Activated CD4-positive, alpha-beta T cell treated with anti-CD3 and anti-CD28 coated beads, Interleukin-2, amount 10 ng/mL, durations not matched to agents 7 days and 5 days (primary cell): ENCODE measurements around the gene CBLL1. TPM values are rescaled to one million over a fixed set of nuclear protein-coding genes. Genes with fewer than 3 reads are reported as not detected.

Experiments
- CTCF ChIA-PET: fragments of 350-600 bp; sonication (Branson Sonifier 250); formaldehyde crosslinking; loops from one replicate; lab custom pipeline; 2021; ENCODE audit warnings: antibody characterized with exemption; lab: Charles Lee
- POLR2A ChIA-PET: fragments of 350-600 bp; sonication (Branson Sonifier 250); formaldehyde crosslinking; loops from one replicate; lab custom pipeline; 2021; ENCODE audit warnings: antibody characterized with exemption; lab: Charles Lee
- DNase-seq: peaks from one replicate; pipeline ENCODE4 v3.0.0-alpha.2; 2020
- H3K27ac Mint-ChIP-seq: one replicate; pipeline ENCODE4 v1.8.0; 2021; ENCODE audit warnings: mild to moderate bottlenecking, moderate library complexity, mixed read lengths
- H3K27me3 Mint-ChIP-seq: one replicate; pipeline ENCODE4 v1.8.0; 2021; ENCODE audit warnings: mixed read lengths
- H3K36me3 Mint-ChIP-seq: one replicate; pipeline ENCODE4 v1.8.0; 2021; ENCODE audit warnings: low read depth, mixed read lengths
- H3K4me1 Mint-ChIP-seq: one replicate; pipeline ENCODE4 v1.8.0; 2021; ENCODE audit warnings: mixed read lengths
- H3K4me3 Mint-ChIP-seq: one replicate; pipeline ENCODE4 v1.8.0; 2021; ENCODE audit warnings: mild to moderate bottlenecking, moderate library complexity, mixed read lengths
- H3K9me3 Mint-ChIP-seq: one replicate; pipeline ENCODE4 v1.8.0; 2021; ENCODE audit warnings: mixed read lengths
- total RNA-seq, 2 experiments: library from RNA; stranded (reverse); gene quantifications; one replicate each; pipeline ENCODE4 v1.2.3, GENCODE V29; 2021

The CBLL1 gene
- total RNA-seq, 2 experiments from 2014 or later, result 45.7 to 59.7 TPM

GRCh38 chr7:107754642-107755041 is 10.7 kb downstream of the CBLL1 start:
- POLR2A ChIA-PET, result no interaction called here
- H3K36me3 Mint-ChIP-seq, result peaks cover 66% of the 10 kb centered on the region
- no peak overlapping the region for H3K27ac Mint-ChIP-seq
- CTCF ChIA-PET, result interaction anchor here (1.4 to 1.7 kb wide), 2 partner anchors 11 to 91 kb away, joined by 3 to 6 read pairs; partner anchors contain the start of gene CBLL1
- no peak for DNase-seq
- no peaks in the 10 kb centered on the region for H3K27me3 Mint-ChIP-seq
- H3K4me3 Mint-ChIP-seq, result no peak overlapping the region
- peaks cover 2% of the 10 kb centered on the region for H3K4me1 Mint-ChIP-seq
- H3K9me3 Mint-ChIP-seq, result no peaks in the 10 kb centered on the region

GRCh38 chr7:107758667-107759066 is 14.7 kb downstream of the CBLL1 start:
- H3K4me1 Mint-ChIP-seq, result no peaks in the 10 kb centered on the region
- no peak for DNase-seq
- no peaks in the 10 kb centered on the region for H3K27me3 Mint-ChIP-seq
- H3K36me3 Mint-ChIP-seq, result peaks cover 51% of the 10 kb centered on the region
- H3K4me3 Mint-ChIP-seq, result no peak overlapping the region
- no peak overlapping the region for H3K27ac Mint-ChIP-seq
- no peaks in the 10 kb centered on the region for H3K9me3 Mint-ChIP-seq
- ChIA-PET POLR2A (no interaction called here), CTCF (no interaction called here)

- DNase-seq, result no peak
- Mint-ChIP-seq H3K27ac (no peak overlapping the region), H3K27me3 (no peaks in the 10 kb centered on the region), H3K4me1 (peaks cover 7% of the 10 kb centered on the region), H3K9me3 (no peaks in the 10 kb centered on the region), H3K36me3 (peaks cover 8% of the 10 kb centered on the region), H3K4me3 (no peak overlapping the region)
- ChIA-PET CTCF (interaction anchor here (1.0 kb wide), 1 partner anchor 34 kb away, joined by 4 read pairs; no protein-coding TSS in a partner anchor), POLR2A (no interaction called here)
Measured at GRCh38 chr7:107767391-107767790, 23.4 kb downstream of the CBLL1 start.

- Mint-ChIP-seq H3K4me3 (no peak overlapping the region), H3K27ac (no peak overlapping the region), H3K27me3 (no peaks in the 10 kb centered on the region), H3K4me1 (peaks cover 7% of the 10 kb centered on the region), H3K36me3 (peaks cover 8% of the 10 kb centered on the region), H3K9me3 (no peaks in the 10 kb centered on the region)
- POLR2A ChIA-PET, result no interaction called here
- CTCF ChIA-PET, result interaction anchor here (1.0 kb wide), 1 partner anchor 33 kb away, joined by 4 read pairs; no protein-coding TSS in a partner anchor
- DNase-seq, result no peak
Measured at GRCh38 chr7:107768263-107768662, 24.3 kb downstream of the CBLL1 start.

GRCh38 chr7:107773027-107773426 is 29.1 kb downstream of the CBLL1 start:
- CTCF ChIA-PET, result interaction anchor here (0.6 kb wide), 1 partner anchor 821 kb away, joined by 3 read pairs; no protein-coding TSS in a partner anchor
- Mint-ChIP-seq H3K27me3 (no peaks in the 10 kb centered on the region), H3K36me3 (no peaks in the 10 kb centered on the region), H3K4me1 (no peaks in the 10 kb centered on the region), H3K4me3 (no peak overlapping the region), H3K27ac (no peak overlapping the region), H3K9me3 (no peaks in the 10 kb centered on the region)
- no peak for DNase-seq
- POLR2A ChIA-PET, result interaction anchor here (0.6 kb wide), 1 partner anchor 210 kb away, joined by 6 read pairs; no protein-coding TSS in a partner anchor

GRCh38 chr7:107777702-107778101 is 33.8 kb downstream of the CBLL1 start:
- Mint-ChIP-seq H3K4me1 (no peaks in the 10 kb centered on the region), H3K27ac (no peak overlapping the region), H3K36me3 (no peaks in the 10 kb centered on the region), H3K9me3 (no peaks in the 10 kb centered on the region), H3K4me3 (no peak overlapping the region), H3K27me3 (no peaks in the 10 kb centered on the region)
- CTCF ChIA-PET, result interaction anchor here (0.6 kb wide), 1 partner anchor 134 kb away, joined by 3 read pairs; no protein-coding TSS in a partner anchor
- DNase-seq, result no peak
- POLR2A ChIA-PET, result no interaction called here

- no peaks in the 10 kb centered on the region for H3K4me1 Mint-ChIP-seq
- POLR2A ChIA-PET, result no interaction called here
Measured at GRCh38 chr7:107778283-107778682, 34.3 kb downstream of the CBLL1 start.

GRCh38 chr7:107779647-107780099 is 35.7 kb downstream of the CBLL1 start:
- CTCF ChIA-PET, result no interaction called here

More at GRCh38 chr7:107778283-107778682, 34.3 kb downstream of the CBLL1 start:
- Mint-ChIP-seq H3K27me3 (no peaks in the 10 kb centered on the region), H3K27ac (no peak overlapping the region), H3K36me3 (no peaks in the 10 kb centered on the region), H3K9me3 (no peaks in the 10 kb centered on the region), H3K4me3 (no peak overlapping the region)
- DNase-seq, result no peak
- CTCF ChIA-PET, result no interaction called here

GRCh38 chr7:107782374-107782773 is 38.4 kb downstream of the CBLL1 start:
- Mint-ChIP-seq H3K27ac (no peak overlapping the region), H3K36me3 (no peaks in the 10 kb centered on the region), H3K9me3 (no peaks in the 10 kb centered on the region), H3K27me3 (no peaks in the 10 kb centered on the region), H3K4me1 (peaks cover 15% of the 10 kb centered on the region), H3K4me3 (no peak overlapping the region)
- ChIA-PET POLR2A (interaction anchor here (0.6 kb wide), 1 partner anchor 52 kb away, joined by 4 read pairs; no protein-coding TSS in a partner anchor), CTCF (no interaction called here)
- no peak for DNase-seq

More at GRCh38 chr7:107779647-107780099, 35.7 kb downstream of the CBLL1 start:
- POLR2A ChIA-PET, result no interaction called here
- no peak overlapping the region for H3K27ac Mint-ChIP-seq
- no peaks in the 10 kb centered on the region for H3K27me3 Mint-ChIP-seq
- no peak for DNase-seq
- no peaks in the 10 kb centered on the region for H3K36me3 Mint-ChIP-seq
- H3K4me3 Mint-ChIP-seq, result no peak overlapping the region
- peaks cover under 1% of the 10 kb centered on the region for H3K4me1 Mint-ChIP-seq
- H3K9me3 Mint-ChIP-seq, result no peaks in the 10 kb centered on the region

GRCh38 chr7:107783648-107784047 is 39.7 kb downstream of the CBLL1 start:
- H3K36me3 Mint-ChIP-seq, result no peaks in the 10 kb centered on the region

GRCh38 chr7:107785170-107785569 is 41.2 kb downstream of the CBLL1 start:
- DNase-seq, result no peak
- POLR2A ChIA-PET, result no interaction called here
- Mint-ChIP-seq H3K27ac (no peak overlapping the region), H3K36me3 (no peaks in the 10 kb centered on the region), H3K4me1 (peaks cover 20% of the 10 kb centered on the region), H3K4me3 (no peak overlapping the region), H3K27me3 (no peaks in the 10 kb centered on the region), H3K9me3 (no peaks in the 10 kb centered on the region)
- CTCF ChIA-PET, result no interaction called here

More at GRCh38 chr7:107783648-107784047, 39.7 kb downstream of the CBLL1 start:
- no peak overlapping the region for H3K4me3 Mint-ChIP-seq
- ChIA-PET CTCF (interaction anchor here (1.2 kb wide), 1 partner anchor 169 kb away, joined by 3 read pairs; no protein-coding TSS in a partner anchor), POLR2A (no interaction called here)
- H3K27me3 Mint-ChIP-seq, result no peaks in the 10 kb centered on the region
- no peak overlapping the region for H3K27ac Mint-ChIP-seq
- peaks cover 20% of the 10 kb centered on the region for H3K4me1 Mint-ChIP-seq
- DNase-seq, result no peak
- no peaks in the 10 kb centered on the region for H3K9me3 Mint-ChIP-seq

GRCh38 chr7:107785926-107786325 is 42.0 kb downstream of the CBLL1 start:
- Mint-ChIP-seq H3K36me3 (no peaks in the 10 kb centered on the region), H3K4me3 (no peak overlapping the region), H3K9me3 (no peaks in the 10 kb centered on the region), H3K27ac (no peak overlapping the region), H3K27me3 (no peaks in the 10 kb centered on the region), H3K4me1 (peaks cover 20% of the 10 kb centered on the region)
- DNase-seq, result no peak
- POLR2A ChIA-PET, result no interaction called here
- CTCF ChIA-PET, result no interaction called here

- peaks cover 5% of the 10 kb centered on the region for H3K27me3 Mint-ChIP-seq
- H3K4me1 Mint-ChIP-seq, result peaks cover 20% of the 10 kb centered on the region
- POLR2A ChIA-PET, result no interaction called here
- no peak for DNase-seq
- no peak overlapping the region for H3K4me3 Mint-ChIP-seq
- no peaks in the 10 kb centered on the region for H3K9me3 Mint-ChIP-seq
- CTCF ChIA-PET, result no interaction called here
- no peak overlapping the region for H3K27ac Mint-ChIP-seq
- no peaks in the 10 kb centered on the region for H3K36me3 Mint-ChIP-seq
Measured at GRCh38 chr7:107788216-107788615, 44.3 kb downstream of the CBLL1 start.
